ENCODE measurements around the gene ST3GAL4.
"Not testable (repeated sequence)": the region's sequence is repeated elsewhere in the genome, so short reads cannot be mapped to it uniquely, and the experiment has no call there.

GRCh38 chr11:126367806-126368205 is 12.3 kb downstream of the ST3GAL4 start:
- not testable (repeated sequence) for TF ChIP-seq ZNF561 (tag by site-specific recombination; IDR thresholded peaks at IDR 0.05; ENCODE audit: borderline replicate concordance); ZNF776 (tag by site-specific recombination; IDR thresholded peaks at IDR 0.05; ENCODE audit: borderline replicate concordance); ZNF433 (tag by site-specific recombination; IDR thresholded peaks at IDR 0.05; ENCODE audit: low read depth); WT1 (tag by site-specific recombination; IDR thresholded peaks at IDR 0.05); ZBTB7A (tag by site-specific recombination; IDR thresholded peaks at IDR 0.05; ENCODE audit: low read depth); CTCF (tag by site-specific recombination; IDR thresholded peaks at IDR 0.05)
